Measurements from ENCODE around the gene GSTM3. TPM values are rescaled to one million over a fixed set of nuclear protein-coding genes. Genes with fewer than 3 reads are reported as not detected.

Gene GSTM3
- total and polyA plus RNA-seq, 9 of the 15 experiments (the other 6 are each of a cell fraction or from before 2014, with no cell fraction given): 3.9 to 24.5 (median 9.4) TPM

GRCh38 chr1:109721971-109722370 lies 18.9 kb downstream of the GSTM3 start (continued):
- TF ChIP-seq POLR2H (tag; IDR thresholded peaks at IDR 0.05; ENCODE audit: low read depth): no peak
- TF ChIP-seq ZNF121 (CRISPR knock-in tag; conservative IDR thresholded peaks at IDR 0.05): no peak

- BruUV-seq (replicated peaks): no TSS peak
- no peak overlapping the region for H3K4me3 ChIP-seq
- CTCF ChIA-PET (ENCODE audit: low intra/inter-chr PET ratio): no interaction called here
- no peaks in the 10 kb centered on the region for H3K9me1 ChIP-seq (ENCODE audit: control insufficient read depth, insufficient read depth, low read length)
- H3K9me3 ChIP-seq (replicated peaks; ENCODE audit: control insufficient read depth, insufficient read depth, low read depth, low read length): peaks cover 4% of the 10 kb centered on the region
- TF ChIP-seq CBFA2T3 (IDR thresholded peaks at IDR 0.05) (no peak), SNAPC5 (CRISPR knock-in tag; IDR thresholded peaks at IDR 0.05) (no peak), MCM7 (IDR thresholded peaks at IDR 0.05) (no peak), SNIP1 (IDR thresholded peaks at IDR 0.05; ENCODE audit: low read depth) (no peak), CEBPB (tag; IDR thresholded peaks at IDR 0.05) (peak; percentile 51; the same call in 1 of the 2 replicates), CREM (IDR thresholded peaks at IDR 0.05; ENCODE audit: low read depth) (no peak), NR2C2 (CRISPR knock-in tag; IDR thresholded peaks at IDR 0.05) (no peak), NR2C2 (tag; IDR thresholded peaks at IDR 0.05) (no peak), POLR2B (IDR thresholded peaks at IDR 0.05; ENCODE audit: low read depth, partially characterized antibody) (no peak), TSC22D4 (tag; IDR thresholded peaks at IDR 0.05) (no peak)
- H3K27me3 ChIP-seq (ENCODE audit: control insufficient read depth in 2 of 2, insufficient read depth in 2 of 2, low read length in 2 of 2): no peaks in the 10 kb centered on the region
- H3K4me1 ChIP-seq (replicated peaks in 1 of 2; ENCODE audit: control insufficient read depth in 2 of 2, insufficient read depth in 2 of 2, low read length in 2 of 2): peaks cover 5 to 31% of the 10 kb centered on the region in 2 experiments; a peak in 4 of 5 replicates
- peak overlapping the region; percentile 29 for H2AFZ ChIP-seq (ENCODE audit: low read depth, low read length)
- no peak overlapping the region for H3K4me2 ChIP-seq (ENCODE audit: insufficient read depth, low read length)
- DNase-seq (ENCODE audit: extremely low read depth in 1 of 4, low spot score in 3 of 4): no peak
- no peak overlapping the region for H3K9ac ChIP-seq (ENCODE audit: insufficient read depth in 1 of 2, low read depth in 2 of 2, low read length in 2 of 2)
- no peaks in the 10 kb centered on the region for H4K20me1 ChIP-seq (replicated peaks; ENCODE audit: control insufficient read depth, insufficient read depth, low read length)
- no peak for ATAC-seq
- no peak for FAIRE-seq
- no peaks in the 10 kb centered on the region for H3K79me2 ChIP-seq (ENCODE audit: control insufficient read depth, insufficient read depth, low read length)
- in situ Hi-C loops (cut with MboI) (no loop called here), intact Hi-C loops (cut with micrococcal nuclease) (no loop called here)
- no peaks in the 10 kb centered on the region for H3K36me3 ChIP-seq (ENCODE audit: control insufficient read depth, insufficient read depth, low read length)
- POLR2A ChIA-PET: interaction anchor here (0.7 to 1.7 kb wide), 3 partner anchors 51 to 464 kb away, joined by 3 to 4 read pairs (median 4); no protein-coding TSS in a partner anchor
- WGBS (ENCODE audit: insufficient coverage, low coverage, missing lambda C conversion rate): 67% methylated on average over 5 of the region's 5 CpGs
- no peak overlapping the region for H3K27ac ChIP-seq (ENCODE audit: extremely low read depth, low read depth, low read length)
These were observed 19.8 kb downstream of the GSTM3 start for GRCh38 chr1:109721042-109721441.
